Neural progenitor cell (in vitro differentiated cells): Measurements from ENCODE around the gene RGS6.

Source experiments
- EZH2 ChIP-seq: fragments of 200-600 bp; sonication (generic); IDR thresholded peaks from 2 replicates; pipeline ENCODE4 v1.6.1; 2017; ENCODE audit warnings: antibody characterized with exemption, mild to moderate bottlenecking, moderate library complexity
- TF ChIP-seq, protein P1 (sequence below): fragments of 200-600 bp; sonication (generic); IDR thresholded peaks from 2 replicates; pipeline ENCODE4 v1.5.1; 2017; ENCODE audit warnings: antibody characterized with exemption, mild to moderate bottlenecking

DNA sequence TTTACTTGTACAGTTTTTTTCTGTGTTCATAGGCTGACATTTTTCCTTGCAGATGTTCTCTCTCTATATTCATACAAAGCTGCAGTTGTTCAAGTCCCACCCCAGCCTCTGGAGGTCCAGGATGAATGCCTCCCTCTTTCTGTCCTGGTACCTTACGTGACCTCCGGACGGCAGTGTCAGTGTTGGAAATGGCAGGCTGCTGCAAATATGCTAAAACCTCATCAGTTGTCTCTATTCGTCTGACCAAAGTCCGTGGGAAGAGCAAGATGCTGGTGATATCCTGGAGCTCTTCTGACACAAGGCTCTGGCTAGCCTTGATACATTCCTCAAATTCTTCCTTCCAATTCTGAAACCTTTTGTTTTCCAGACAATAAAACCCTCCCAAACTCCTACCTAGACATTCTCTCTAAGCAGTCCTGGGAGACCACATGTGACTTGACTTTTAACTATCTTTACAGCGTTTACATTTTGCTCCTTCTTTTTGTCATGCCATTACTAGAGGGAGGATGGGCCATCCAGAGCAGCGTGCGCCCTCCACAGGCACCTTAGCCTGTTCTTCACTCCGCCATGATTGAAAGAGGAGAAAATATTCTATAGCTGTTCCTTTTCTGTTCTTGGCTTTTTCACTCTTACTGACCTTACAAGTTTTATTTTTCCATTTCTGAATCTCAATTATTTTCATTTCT lies 143.6 kb downstream of the RGS6 start:
- TF ChIP-seq, protein P1, sequence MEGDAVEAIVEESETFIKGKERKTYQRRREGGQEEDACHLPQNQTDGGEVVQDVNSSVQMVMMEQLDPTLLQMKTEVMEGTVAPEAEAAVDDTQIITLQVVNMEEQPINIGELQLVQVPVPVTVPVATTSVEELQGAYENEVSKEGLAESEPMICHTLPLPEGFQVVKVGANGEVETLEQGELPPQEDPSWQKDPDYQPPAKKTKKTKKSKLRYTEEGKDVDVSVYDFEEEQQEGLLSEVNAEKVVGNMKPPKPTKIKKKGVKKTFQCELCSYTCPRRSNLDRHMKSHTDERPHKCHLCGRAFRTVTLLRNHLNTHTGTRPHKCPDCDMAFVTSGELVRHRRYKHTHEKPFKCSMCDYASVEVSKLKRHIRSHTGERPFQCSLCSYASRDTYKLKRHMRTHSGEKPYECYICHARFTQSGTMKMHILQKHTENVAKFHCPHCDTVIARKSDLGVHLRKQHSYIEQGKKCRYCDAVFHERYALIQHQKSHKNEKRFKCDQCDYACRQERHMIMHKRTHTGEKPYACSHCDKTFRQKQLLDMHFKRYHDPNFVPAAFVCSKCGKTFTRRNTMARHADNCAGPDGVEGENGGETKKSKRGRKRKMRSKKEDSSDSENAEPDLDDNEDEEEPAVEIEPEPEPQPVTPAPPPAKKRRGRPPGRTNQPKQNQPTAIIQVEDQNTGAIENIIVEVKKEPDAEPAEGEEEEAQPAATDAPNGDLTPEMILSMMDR: no peak
- TF ChIP-seq EZH2: no peak
